Right atrium auricular region (tissue), 2 donors: ENCODE results near the gene TUBB. TPM values are rescaled to one million over a fixed set of nuclear protein-coding genes. Genes with fewer than 3 reads are reported as not detected.

Experiments used
- DNase-seq: peaks from one replicate; pipeline ENCODE4 v3.0.0-alpha.2; 2019; ENCODE audit warnings: low spot score
- H3K27ac ChIP-seq, 2 donors: fragments of 200-600 bp; sonication (generic); 1 replicate in 1 of 2; 2 replicates in 1 of 2; pipeline ENCODE4 v1.5.1; 2016 to 2019
- H3K27me3 ChIP-seq, 2 donors: fragments of 200-600 bp; sonication (generic); one replicate each; pipeline versions ENCODE4 v1.5.1 to v1.6.0; 2017 to 2019
- H3K36me3 ChIP-seq: fragments of 200-600 bp; sonication (generic); one replicate; pipeline ENCODE4 v1.5.1; 2016
- H3K4me1 ChIP-seq, 2 donors: fragments of 200-600 bp; sonication (generic); one replicate each; pipeline versions ENCODE4 v1.5.1 to v1.6.0; 2017 to 2019
- H3K4me3 ChIP-seq, 2 donors: fragments of 200-600 bp; sonication (generic); 1 replicate in 1 of 2; 2 replicates in 1 of 2; pipeline ENCODE4 v1.5.1; 2017 to 2019; ENCODE audit warnings: mild to moderate bottlenecking in 1 of 2, moderate library complexity in 1 of 2
- H3K9me3 ChIP-seq, 2 donors: fragments of 200-600 bp; sonication (generic); one replicate each; pipeline ENCODE4 v1.5.1; 2019
- CTCF ChIP-seq, 2 donors: fragments of 200-600 bp; sonication (generic); IDR thresholded peaks; one replicate each; pipeline ENCODE4 v1.5.1; 2019; ENCODE audit warnings: antibody characterized with exemption in 2 of 2
- total RNA-seq, 2 donors: library from RNA; depleted of rRNA; stranded (reverse); fragments of >200 nt; gene quantifications; one replicate each; pipeline ENCODE4 v1.1.0, GENCODE V29; 2016

TUBB gene
- total RNA-seq, 2 donors from 2014 or later, result 121 to 236 TPM

- H3K36me3 ChIP-seq, result peaks cover 50% of the 10 kb centered on the region
Measured at GRCh38 chr6:30741063-30741779, 21.1 kb downstream of the TUBB start.

GRCh38 chr6:30741789-30742315 lies 21.7 kb downstream of the TUBB start:
- no peak for TF ChIP-seq CTCF (IDR thresholded peaks at IDR 0.05)
- H3K9me3 ChIP-seq, result no peaks in the 10 kb centered on the region
- H3K27me3 ChIP-seq, result no peaks in the 10 kb centered on the region
- no peak for DNase-seq
- H3K36me3 ChIP-seq, result peaks cover 44% of the 10 kb centered on the region
- H3K27ac ChIP-seq, result peak overlapping the region; percentile 94 to 95
- peak overlapping the region; percentile 79 to 90 for H3K4me3 ChIP-seq
- H3K4me1 ChIP-seq, result peaks cover 0 to 55% of the 10 kb centered on the region in 2 donors

More at GRCh38 chr6:30741063-30741779, 21.1 kb downstream of the TUBB start:
- no peak for DNase-seq
- no peak for TF ChIP-seq CTCF (IDR thresholded peaks at IDR 0.05)
- no peaks in the 10 kb centered on the region for H3K9me3 ChIP-seq
- H3K27me3 ChIP-seq, result no peaks in the 10 kb centered on the region
- peak overlapping the region; percentile 79 to 90 for H3K4me3 ChIP-seq
- peak overlapping the region; percentile 94 to 95 for H3K27ac ChIP-seq
- H3K4me1 ChIP-seq, result peaks cover 0 to 56% of the 10 kb centered on the region in 2 donors

- Histone ChIP-seq H3K27me3 (no peaks in the 10 kb centered on the region), H3K27ac (peak within 1 kb of the TSS; percentile 94 to 95), H3K4me1 (peaks cover 0 to 51% of the 10 kb centered on the region in 2 donors), H3K9me3 (no peaks in the 10 kb centered on the region), H3K4me3 (peak within 1 kb of the TSS; percentile 79 to 90), H3K36me3 (peaks cover 37% of the 10 kb centered on the region)
- TF ChIP-seq CTCF (IDR thresholded peaks at IDR 0.05), result no peak
- peak; percentile 99 for DNase-seq
Measured at GRCh38 chr6:30742316-30743098, 22.4 kb downstream of the TUBB start, which contains the start of gene FLOT1. FLOT1 (minus strand) TSS chr6:30742687; CDS start chr6:30742189, 498 bp downstream.

GRCh38 chr6:30743099-30744053 lies 23.2 kb downstream of the TUBB start:
- DNase-seq, result no peak
- TF ChIP-seq CTCF (IDR thresholded peaks at IDR 0.05), result no peak
- peak overlapping the region; percentile 94 to 95 for H3K27ac ChIP-seq
- no peaks in the 10 kb centered on the region for H3K27me3 ChIP-seq
- peak overlapping the region; percentile 79 to 90 for H3K4me3 ChIP-seq
- no peaks in the 10 kb centered on the region for H3K9me3 ChIP-seq
- H3K36me3 ChIP-seq, result peaks cover 29% of the 10 kb centered on the region
- peaks cover 0 to 53% of the 10 kb centered on the region in 2 donors for H3K4me1 ChIP-seq
